Gastroesophageal sphincter (tissue), 3 donors: ENCODE data around the gene RNF40.

Experiments used
- CTCF ChIP-seq, 4 experiments: fragments of 200-600 bp in 2 of 4; fragments of 450-650 bp in 2 of 4; sonication (generic) in 1 of 4; IDR thresholded peaks; one replicate each; pipeline ENCODE4 v1.5.1; 2017 to 2019; ENCODE audit warnings: antibody characterized with exemption in 4 of 4, mild to moderate bottlenecking in 2 of 4, moderate library complexity in 2 of 4
- POLR2AphosphoS5 ChIP-seq: sonication (generic); formaldehyde crosslinking; IDR thresholded peaks from one replicate; pipeline ENCODE4 v1.6.1; 2017; ENCODE audit warnings: antibody characterized with exemption

- TF ChIP-seq POLR2AphosphoS5 (no peak), CTCF (IDR thresholded peaks at IDR 0.05) (no peak)
These were observed 40.8 kb downstream of the RNF40 start for GRCh38 chr16:30802936-30803335.
